Sigmoid colon (tissue), 7 donors: ENCODE results near the gene LPP. TPM values are rescaled to one million over a fixed set of nuclear protein-coding genes. Genes with fewer than 3 reads are reported as not detected.

Source experiments
- DNase-seq: peaks from one replicate; pipeline ENCODE4 v3.0.0-alpha.2; 2019
- H3K27ac ChIP-seq, 4 donors: fragments of 200-600 bp; sonication (generic); one replicate each; pipeline ENCODE4 v1.5.1; 2016 to 2019; ENCODE audit warnings: mild to moderate bottlenecking in 1 of 4
- H3K27me3 ChIP-seq, 3 donors: fragments of 200-600 bp; sonication (generic); one replicate each; pipeline ENCODE4 v1.5.1; 2019; ENCODE audit warnings: mild to moderate bottlenecking in 1 of 3
- H3K36me3 ChIP-seq, 4 donors: fragments of 200-600 bp; sonication (generic); one replicate each; pipeline ENCODE4 v1.5.1; 2016 to 2019
- H3K4me1 ChIP-seq, 4 donors: fragments of 200-600 bp; sonication (generic); one replicate each; pipeline ENCODE4 v1.5.1; 2017 to 2019
- H3K4me3 ChIP-seq, 4 donors: fragments of 200-600 bp; sonication (generic); one replicate each; pipeline ENCODE4 v1.5.1; 2017 to 2019; ENCODE audit warnings: mild to moderate bottlenecking in 2 of 4, moderate library complexity in 1 of 4
- H3K9me3 ChIP-seq, 4 donors: fragments of 200-600 bp in 3 of 4; sonication (generic) in 3 of 4; one replicate each; pipeline versions ENCODE4 v1.5.1 to v1.6.1; 2013 to 2019
- EP300 ChIP-seq, 4 donors: sonication (generic); formaldehyde crosslinking; IDR thresholded peaks; one replicate each; pipeline ENCODE4 v1.6.1; 2017; ENCODE audit warnings: antibody characterized with exemption in 4 of 4
- POLR2A ChIP-seq, 2 donors: fragments of 450-650 bp; IDR thresholded peaks; one replicate each; pipeline ENCODE4 v1.6.1; 2016; ENCODE audit warnings: antibody characterized with exemption in 2 of 2, mild to moderate bottlenecking in 2 of 2, moderate library complexity in 2 of 2
- POLR2AphosphoS5 ChIP-seq, 4 donors: sonication (generic); formaldehyde crosslinking; IDR thresholded peaks; one replicate each; pipeline ENCODE4 v1.6.1; 2017; ENCODE audit warnings: antibody characterized with exemption in 4 of 4
- WGBS, 2 donors: extraction: QIAGEN DNeasy Blood & Tissue Kit; methylation state at CpG; one replicate each; pipeline ENCODE4 v1.1.7; 2013; 5-methylcytosine and 5-hydroxymethylcytosine counted together
- intact Hi-C: fragments of 100-400 bp; cut with DNase I; formaldehyde crosslinking; loops from one replicate; pipeline ENCODE4 v1.15.1; 2023
- polyA plus RNA-seq, 3 donors: library from polyadenylated mRNA; stranded (reverse); fragments of 200-250 nt; gene quantifications; one replicate each; pipeline ENCODE4 v1.2.3, GENCODE V29; 2013
- total RNA-seq, 4 donors: library from RNA; depleted of rRNA; stranded (reverse); fragments of >200 nt; gene quantifications; one replicate each; pipeline ENCODE4 v1.1.0, GENCODE V29; 2016
- TF ChIP-seq, protein P1 (sequence below), 4 experiments: fragments of 450-650 bp in 3 of 4; fragments of 200-600 bp in 1 of 4; IDR thresholded peaks; one replicate each; pipeline ENCODE4 v1.5.1; 2016 to 2019; ENCODE audit warnings: antibody characterized with exemption in 4 of 4, mild to moderate bottlenecking in 3 of 4, moderate library complexity in 2 of 4
- donor health status: healthy with polysubstance abuse.
- donor health status: Bipolar disorder and iron deficiency.
- donor health status: healthy.

The LPP gene
- total and polyA plus RNA-seq, 7 donors = 5.3 to 1,773 (median 824) TPM

- H3K4me3 ChIP-seq = no peak overlapping the region
- WGBS, 2 donors = 40 to 65% methylated on average over 9 of the region's 9 CpGs
- intact Hi-C loops = loop anchor here (5.0 kb wide), 1 partner anchor 38 kb away; no protein-coding TSS in a partner anchor
- peaks cover 0 to 97% (median 78%) of the 10 kb centered on the region in 4 donors for H3K4me1 ChIP-seq
- H3K36me3 ChIP-seq = no peaks in the 10 kb centered on the region
- no peaks in the 10 kb centered on the region for H3K9me3 ChIP-seq
- DNase-seq = no peak
- TF ChIP-seq POLR2A (IDR thresholded peaks at IDR 0.05) (no peak), POLR2AphosphoS5 (IDR thresholded peaks at IDR 0.05) (peak in 1 of 4 donors; percentile 10), EP300 (IDR thresholded peaks at IDR 0.05) (no peak)
- TF ChIP-seq, protein P1, sequence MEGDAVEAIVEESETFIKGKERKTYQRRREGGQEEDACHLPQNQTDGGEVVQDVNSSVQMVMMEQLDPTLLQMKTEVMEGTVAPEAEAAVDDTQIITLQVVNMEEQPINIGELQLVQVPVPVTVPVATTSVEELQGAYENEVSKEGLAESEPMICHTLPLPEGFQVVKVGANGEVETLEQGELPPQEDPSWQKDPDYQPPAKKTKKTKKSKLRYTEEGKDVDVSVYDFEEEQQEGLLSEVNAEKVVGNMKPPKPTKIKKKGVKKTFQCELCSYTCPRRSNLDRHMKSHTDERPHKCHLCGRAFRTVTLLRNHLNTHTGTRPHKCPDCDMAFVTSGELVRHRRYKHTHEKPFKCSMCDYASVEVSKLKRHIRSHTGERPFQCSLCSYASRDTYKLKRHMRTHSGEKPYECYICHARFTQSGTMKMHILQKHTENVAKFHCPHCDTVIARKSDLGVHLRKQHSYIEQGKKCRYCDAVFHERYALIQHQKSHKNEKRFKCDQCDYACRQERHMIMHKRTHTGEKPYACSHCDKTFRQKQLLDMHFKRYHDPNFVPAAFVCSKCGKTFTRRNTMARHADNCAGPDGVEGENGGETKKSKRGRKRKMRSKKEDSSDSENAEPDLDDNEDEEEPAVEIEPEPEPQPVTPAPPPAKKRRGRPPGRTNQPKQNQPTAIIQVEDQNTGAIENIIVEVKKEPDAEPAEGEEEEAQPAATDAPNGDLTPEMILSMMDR (IDR thresholded peaks at IDR 0.05) = no peak
- no peaks in the 10 kb centered on the region for H3K27me3 ChIP-seq
- H3K27ac ChIP-seq = peak overlapping the region; percentile 76 to 99 (median 92)
Measured at GRCh38 chr3:188174317-188175044, 20.5 kb downstream of the LPP start.

GRCh38 chr3:188176476-188176875 lies 22.5 kb downstream of the LPP start:
- intact Hi-C loops = loop anchor here (5.0 kb wide), 1 partner anchor 36 kb away; no protein-coding TSS in a partner anchor
- H3K4me1 ChIP-seq = peaks cover 0 to 97% (median 87%) of the 10 kb centered on the region in 4 donors
- no peak for DNase-seq
- H3K27ac ChIP-seq = peak overlapping the region; percentile 76 to 99 (median 92)
- H3K9me3 ChIP-seq = no peaks in the 10 kb centered on the region
- H3K27me3 ChIP-seq = no peaks in the 10 kb centered on the region
- TF ChIP-seq, protein P1 (IDR thresholded peaks at IDR 0.05) = no peak
- TF ChIP-seq POLR2AphosphoS5 (IDR thresholded peaks at IDR 0.05) (no peak), POLR2A (IDR thresholded peaks at IDR 0.05) (no peak), EP300 (IDR thresholded peaks at IDR 0.05) (no peak)
- no peak overlapping the region for H3K4me3 ChIP-seq
- H3K36me3 ChIP-seq = no peaks in the 10 kb centered on the region

- Histone ChIP-seq H3K4me1 (peaks cover 0 to 97% (median 87%) of the 10 kb centered on the region in 4 donors), H3K27ac (peak overlapping the region; percentile 76 to 99 (median 92))
Measured at GRCh38 chr3:188176884-188177283, 22.9 kb downstream of the LPP start.

DNA sequence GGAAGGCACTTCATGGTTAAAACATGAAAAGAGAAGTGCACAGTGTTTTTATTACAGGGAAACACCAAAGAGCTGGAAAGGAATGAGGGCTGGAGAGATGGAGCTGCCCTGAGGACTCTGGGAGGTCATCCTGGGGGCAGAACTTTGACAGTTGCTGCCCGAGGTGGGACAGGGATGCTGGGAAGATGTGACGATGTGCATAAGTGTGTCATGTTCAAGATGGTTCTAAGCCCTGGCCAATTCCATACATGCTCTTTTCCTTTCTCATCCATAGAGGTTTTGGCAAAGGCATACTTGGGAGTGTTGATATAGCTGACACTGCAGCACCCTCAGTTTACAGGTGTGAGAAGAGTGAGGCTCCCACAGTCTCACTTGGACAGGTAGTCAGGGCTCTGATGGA lies 23.8 kb downstream of the LPP start:
- no peaks in the 10 kb centered on the region for H3K9me3 ChIP-seq
- 68 to 82% methylated on average over 2 of the region's 2 CpGs for WGBS, 2 donors
- H3K4me3 ChIP-seq = no peak overlapping the region
- H3K27me3 ChIP-seq = no peaks in the 10 kb centered on the region
- TF ChIP-seq, protein P1 (IDR thresholded peaks at IDR 0.05) = no peak
- TF ChIP-seq POLR2A (IDR thresholded peaks at IDR 0.05) (no peak), POLR2AphosphoS5 (IDR thresholded peaks at IDR 0.05) (no peak), EP300 (IDR thresholded peaks at IDR 0.05) (no peak)
- no peak for DNase-seq
- intact Hi-C loops = loop anchor here (5.0 kb wide), 1 partner anchor 35 kb away; no protein-coding TSS in a partner anchor
- H3K36me3 ChIP-seq = no peaks in the 10 kb centered on the region
- peak overlapping the region; percentile 76 to 99 (median 92) for H3K27ac ChIP-seq
- peaks cover 0 to 96% (median 87%) of the 10 kb centered on the region in 4 donors for H3K4me1 ChIP-seq

More at GRCh38 chr3:188176884-188177283, 22.9 kb downstream of the LPP start:
- Histone ChIP-seq H3K9me3 (no peaks in the 10 kb centered on the region), H3K4me3 (no peak overlapping the region), H3K36me3 (no peaks in the 10 kb centered on the region), H3K27me3 (no peaks in the 10 kb centered on the region)
- TF ChIP-seq POLR2A (IDR thresholded peaks at IDR 0.05) (no peak), POLR2AphosphoS5 (IDR thresholded peaks at IDR 0.05) (no peak), EP300 (IDR thresholded peaks at IDR 0.05) (no peak)
- TF ChIP-seq, protein P1 (IDR thresholded peaks at IDR 0.05) = no peak
- no peak for DNase-seq
- intact Hi-C loops = loop anchor here (5.0 kb wide), 1 partner anchor 35 kb away; no protein-coding TSS in a partner anchor
- 94 to 100% methylated on average over 2 of the region's 2 CpGs for WGBS, 2 donors
